Measurements from ENCODE around the gene CAMK1.
A peak's percentile ranks its signal among the peaks of the same experiment; 100 is the strongest.

Gene CAMK1

DNA sequence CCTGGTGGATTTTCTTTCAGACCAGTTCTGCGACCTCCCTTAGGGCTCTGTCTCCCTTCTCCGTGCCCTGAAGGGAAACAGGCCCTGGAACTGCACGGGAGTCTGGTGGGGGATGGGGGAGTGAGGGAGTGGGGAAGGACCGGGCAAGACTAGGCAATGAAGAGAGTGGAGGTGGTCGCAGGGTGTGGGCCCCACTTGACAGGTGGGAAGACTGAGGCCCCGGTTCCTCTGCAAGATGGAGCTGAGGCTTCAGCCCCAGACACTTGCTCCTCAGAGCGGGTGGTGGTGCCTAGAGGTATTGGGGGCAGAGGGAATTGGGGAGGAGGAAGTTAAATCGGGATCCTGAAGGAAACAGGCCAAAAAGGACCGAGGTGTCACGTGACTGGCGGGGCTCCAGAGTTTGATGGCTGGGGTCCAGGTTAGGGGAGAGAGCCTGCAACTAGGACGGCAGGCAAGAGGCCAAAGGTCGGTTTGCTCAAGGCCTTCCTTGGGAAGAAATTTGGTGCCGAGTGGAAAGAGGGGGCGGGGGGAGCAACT lies 597 bp upstream of the CAMK1 start:
- DNase-seq, result no peak

GRCh38 chr3:9769012-9769411 lies 735 bp downstream of the CAMK1 start:
- DNase-seq, result no peak

GRCh38 chr3:9768141-9768775 lies 1.5 kb downstream of the CAMK1 start:
- no peak for DNase-seq

DNA sequence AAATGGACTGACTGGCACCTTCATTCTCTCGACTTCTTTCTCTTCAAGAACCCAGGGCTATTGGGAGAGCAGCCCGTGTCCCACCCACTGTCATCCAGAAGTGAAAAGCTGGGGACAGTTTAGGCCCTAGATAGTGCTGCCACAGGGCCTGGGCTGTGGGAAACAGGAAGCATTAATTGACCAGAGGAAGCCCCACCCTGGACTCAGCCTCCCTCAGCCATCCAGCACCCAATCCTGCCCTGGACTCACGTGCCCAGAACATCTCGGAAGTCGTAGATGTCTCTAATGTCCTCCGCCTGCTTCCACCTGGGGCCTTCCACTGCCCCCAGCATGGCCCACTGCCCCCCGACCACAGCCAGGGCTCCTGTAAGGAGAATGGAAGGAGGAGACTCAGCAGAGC lies 2.3 kb downstream of the CAMK1 start:
- no peak for DNase-seq

GRCh38 chr3:9765865-9766264 lies 3.9 kb downstream of the CAMK1 start:
- DNase-seq, result no peak

DNA sequence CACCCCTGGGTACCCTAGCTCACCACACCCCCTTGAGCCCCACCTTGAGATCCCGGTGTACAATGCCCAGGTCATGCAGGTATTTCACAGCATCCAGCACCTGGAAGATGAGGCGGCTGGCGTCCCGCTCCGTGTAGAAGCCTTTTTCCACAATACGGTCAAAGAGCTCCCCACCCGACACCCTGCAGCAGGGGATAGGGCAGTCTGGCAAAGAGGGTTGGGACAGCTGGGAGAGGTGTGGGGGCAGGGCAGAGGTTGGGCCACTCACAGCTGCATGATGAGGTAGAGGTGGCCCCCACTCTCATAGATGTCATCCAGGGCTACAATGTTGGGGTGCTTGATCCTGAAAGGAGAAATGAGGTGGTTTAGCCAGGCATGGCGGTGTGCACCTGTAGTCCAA lies 6.9 kb downstream of the CAMK1 start:
- DNase-seq, result no peak

DNA sequence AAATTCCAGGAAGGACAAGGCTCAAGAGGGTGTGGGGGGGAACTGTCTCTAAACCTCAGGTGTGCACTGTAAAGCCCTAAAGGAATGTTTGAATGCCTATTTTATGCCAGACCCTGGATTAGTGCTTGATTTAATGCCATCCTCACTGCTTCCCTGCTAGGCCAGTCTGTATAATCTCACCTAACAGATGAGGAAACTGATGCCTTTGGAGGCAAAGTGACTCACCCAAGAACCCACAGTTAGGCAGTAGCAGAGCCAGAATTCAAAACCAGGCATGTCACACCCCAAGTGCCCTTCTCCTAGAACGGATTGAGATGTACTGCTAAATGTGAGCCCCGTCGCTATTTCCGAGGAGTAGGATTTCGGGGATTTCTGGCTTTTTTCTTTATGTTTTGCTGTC lies 7.8 kb downstream of the CAMK1 start:
- no peak for DNase-seq

DNA sequence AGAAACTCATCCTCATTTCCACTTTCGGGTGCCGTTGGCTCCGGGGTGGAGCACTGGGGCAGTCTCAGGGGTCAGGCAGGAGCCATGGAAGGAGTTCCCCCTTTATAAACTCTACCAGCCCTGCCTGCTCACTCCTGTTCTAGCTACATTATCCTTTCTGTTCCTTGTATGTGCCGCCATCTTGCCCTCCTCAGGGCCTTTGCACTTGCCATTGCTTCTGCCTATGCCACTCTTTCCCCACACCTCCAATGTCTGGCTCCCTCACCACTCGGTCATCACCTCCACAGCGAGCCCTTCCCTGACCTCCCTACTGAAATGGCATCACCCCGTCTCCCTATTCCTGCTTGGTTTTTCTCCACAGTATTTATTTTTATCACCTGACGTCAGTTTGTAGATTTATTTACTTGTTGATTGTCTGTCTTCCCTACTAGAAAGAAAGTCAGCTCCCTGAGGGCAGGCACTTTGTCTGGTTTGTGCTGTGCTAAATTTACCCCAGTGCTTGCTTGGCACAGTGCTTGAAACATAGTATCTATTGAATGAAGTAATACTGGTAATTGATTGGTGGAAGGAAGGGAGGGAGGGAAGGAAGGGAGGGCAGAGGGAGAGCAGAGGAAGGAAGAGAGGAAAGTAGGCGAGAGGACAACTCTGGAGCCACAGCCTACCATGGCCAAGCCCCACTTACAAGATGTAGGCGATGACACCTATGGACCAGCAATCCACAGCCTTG lies 8.8 kb downstream of the CAMK1 start:
- no peak for DNase-seq

DNA sequence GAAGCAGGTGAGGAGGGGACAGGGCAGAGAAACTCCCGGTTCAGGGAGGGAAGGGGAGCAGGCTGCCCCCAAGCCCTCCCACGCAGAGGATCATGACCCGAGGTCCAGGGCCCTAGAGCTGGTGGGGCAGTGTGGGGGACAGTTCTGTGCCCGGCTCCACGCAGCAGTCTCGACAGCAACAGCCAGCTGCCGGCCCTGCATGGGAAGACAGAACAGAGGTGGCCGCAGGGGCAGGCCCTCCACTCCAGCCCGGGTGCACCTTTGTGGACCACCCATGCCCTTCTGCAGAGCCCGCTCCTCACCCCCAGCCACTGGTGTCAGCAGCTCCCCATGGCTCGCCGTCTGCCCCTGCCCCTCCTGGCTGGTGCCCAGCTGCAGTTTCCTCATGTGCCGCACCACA lies 12.3 kb downstream of the CAMK1 start:
- DNase-seq, result no peak

- no peak for DNase-seq
These were observed 15.1 kb downstream of the CAMK1 start for GRCh38 chr3:9754678-9755077.

GRCh38 chr3:9750556-9751411 lies 19.0 kb downstream of the CAMK1 start:
- no peak for DNase-seq

GRCh38 chr3:9749645-9750555 lies 19.8 kb downstream of the CAMK1 start, which contains the start of gene OGG1:
OGG1 (plus strand) TSS chr3:9749952; CDS start chr3:9750287, 335 bp downstream.
- DNase-seq, result peak; percentile 92

DNA sequence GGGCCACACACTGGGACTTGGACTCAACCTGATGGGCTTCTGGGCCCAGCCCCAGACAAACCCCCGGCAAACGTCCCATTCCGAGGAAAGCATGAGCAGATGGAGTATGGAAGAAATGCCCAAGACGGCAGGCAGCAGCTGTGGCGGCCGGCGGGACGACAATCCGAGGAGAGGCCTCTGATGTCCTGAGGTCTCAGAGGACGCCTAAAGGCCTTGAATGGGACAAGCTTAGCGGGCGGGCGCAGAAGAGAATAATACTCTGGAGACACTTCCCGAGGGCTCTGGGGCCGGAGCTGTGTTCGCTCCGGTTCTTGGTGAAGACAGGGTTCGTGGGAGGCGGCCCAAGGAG lies 20.5 kb downstream of the CAMK1 start:
- no peak for DNase-seq

DNA sequence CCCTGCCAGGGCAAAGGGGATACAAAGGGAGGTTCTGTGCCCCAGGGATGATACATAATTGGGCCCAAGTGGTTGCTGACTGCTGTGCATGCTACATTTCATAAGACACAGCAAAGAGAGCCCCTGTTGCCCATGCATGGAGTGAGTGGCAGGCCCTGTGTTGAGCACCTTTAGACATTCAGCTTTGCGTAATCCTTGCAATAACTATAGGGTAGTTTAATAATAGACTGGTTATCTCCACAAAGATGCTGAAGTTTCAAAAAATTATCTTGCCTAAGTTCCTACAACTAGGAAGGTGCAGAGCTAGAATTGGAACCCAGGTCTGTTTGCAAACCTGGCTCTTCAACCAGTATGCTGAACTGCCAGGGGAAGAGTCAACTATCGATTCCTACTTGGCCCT lies 21.7 kb downstream of the CAMK1 start:
- DNase-seq, result no peak

- no peak for DNase-seq
These were observed 22.5 kb downstream of the CAMK1 start for GRCh38 chr3:9747267-9747666.

DNA sequence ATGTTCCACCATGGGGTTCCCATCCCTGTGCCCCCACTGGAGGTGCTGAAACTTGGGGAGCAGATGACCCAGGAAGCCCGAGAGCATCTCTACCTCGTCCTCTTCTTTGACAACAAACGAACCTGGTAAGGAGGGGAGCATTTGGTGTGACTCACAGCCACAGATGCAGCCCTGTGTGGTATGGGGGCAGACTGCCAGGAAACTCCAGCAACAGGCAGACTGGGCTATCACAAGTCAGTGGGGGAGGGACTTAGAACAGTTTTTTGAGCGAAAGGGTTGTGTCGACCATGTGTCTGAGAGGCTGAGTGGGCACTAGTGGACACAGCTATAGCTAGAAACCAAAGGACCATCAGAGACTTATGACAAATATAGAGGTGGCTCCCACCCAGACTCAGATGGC lies 23.4 kb downstream of the CAMK1 start:
- no peak for DNase-seq

DNA sequence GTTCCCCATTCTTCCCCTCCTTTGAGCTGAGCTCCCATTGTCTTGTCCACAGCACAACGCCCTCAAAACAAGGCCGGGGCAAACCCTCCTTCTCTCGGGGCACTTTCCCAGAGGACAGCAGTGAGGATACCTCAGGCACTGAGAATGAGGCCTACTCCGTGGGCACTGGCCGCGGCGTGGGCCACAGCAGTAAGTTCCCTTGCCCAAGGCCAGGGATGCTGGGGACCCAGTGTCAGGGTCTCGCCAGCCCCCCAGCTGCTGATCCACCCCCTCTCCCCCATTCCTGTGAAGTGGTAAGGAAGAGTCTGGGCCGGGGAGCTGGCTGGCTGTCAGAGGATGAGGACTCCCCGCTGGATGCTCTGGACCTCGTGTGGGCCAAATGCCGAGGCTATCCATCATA lies 24.2 kb downstream of the CAMK1 start:
- no peak for DNase-seq

GRCh38 chr3:9744162-9744561 lies 25.6 kb downstream of the CAMK1 start:
- DNase-seq, result no peak

DNA sequence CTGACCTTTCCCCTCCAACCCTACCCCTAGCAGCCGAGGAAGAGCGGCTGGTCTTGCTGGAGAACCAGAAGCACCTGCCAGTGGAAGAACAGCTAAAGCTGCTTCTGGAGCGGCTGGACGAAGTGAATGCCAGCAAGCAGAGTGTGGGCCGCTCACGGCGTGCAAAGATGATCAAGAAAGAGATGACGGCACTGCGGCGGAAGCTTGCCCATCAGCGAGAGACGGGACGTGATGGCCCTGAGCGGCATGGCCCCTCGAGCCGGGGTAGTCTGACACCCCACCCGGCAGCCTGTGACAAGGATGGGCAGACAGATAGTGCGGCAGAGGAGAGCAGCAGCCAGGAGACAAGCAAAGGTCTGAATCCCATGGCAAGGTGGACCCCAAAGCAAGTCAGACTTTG lies 26.2 kb downstream of the CAMK1 start:
- DNase-seq, result no peak

GRCh38 chr3:9742560-9742959 lies 27.2 kb downstream of the CAMK1 start:
- no peak for DNase-seq

DNA sequence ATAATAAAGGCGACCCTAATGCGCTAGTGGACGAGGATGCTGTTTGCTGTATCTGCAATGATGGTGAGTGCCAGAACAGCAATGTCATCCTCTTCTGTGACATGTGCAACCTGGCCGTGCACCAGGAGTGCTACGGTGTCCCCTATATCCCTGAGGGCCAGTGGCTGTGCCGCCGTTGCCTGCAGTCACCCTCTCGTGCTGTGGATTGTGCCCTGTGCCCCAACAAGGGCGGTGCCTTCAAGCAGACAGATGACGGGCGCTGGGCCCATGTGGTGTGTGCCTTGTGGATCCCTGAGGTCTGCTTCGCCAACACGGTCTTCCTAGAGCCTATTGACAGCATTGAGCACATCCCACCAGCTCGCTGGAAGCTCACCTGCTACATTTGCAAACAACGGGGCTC lies 30.6 kb downstream of the CAMK1 start:
- no peak for DNase-seq

GRCh38 chr3:9736831-9737230 lies 32.9 kb downstream of the CAMK1 start:
- no peak for DNase-seq

DNA sequence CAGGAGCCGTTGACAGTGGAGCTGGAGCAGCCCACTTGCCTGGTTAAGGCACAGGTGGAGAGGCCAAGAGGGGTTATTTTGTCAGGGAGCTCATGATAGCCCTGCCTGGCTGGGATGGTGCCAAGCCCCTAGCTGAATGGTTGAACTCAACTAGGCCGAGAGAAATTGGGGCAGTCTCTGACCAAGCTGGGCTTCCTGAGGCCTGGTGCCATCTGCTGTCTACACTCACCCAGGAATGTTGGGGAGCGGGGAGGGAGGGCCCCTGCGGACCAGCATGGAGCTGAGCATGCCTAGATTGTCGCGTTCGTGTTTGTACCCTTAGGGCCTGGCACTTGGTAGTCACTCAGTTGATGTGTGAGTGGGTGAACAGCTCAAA lies 37.0 kb downstream of the CAMK1 start:
- DNase-seq, result no peak

Measured in T-helper 9 cell (primary cell).